22Rv1 (cell line): ENCODE measurements around the gene ATP6V1G1.

Experiments used
- H3K27ac ChIP-seq: fragments of 450-650 bp; 2 replicates; pipeline ENCODE4 v1.5.1; 2017
- CTCF ChIP-seq: fragments of 450-650 bp; IDR thresholded peaks from 2 replicates; pipeline ENCODE4 v1.5.1; 2017; ENCODE audit warnings: mild to moderate bottlenecking
- ZFX ChIP-seq: fragments of 450-650 bp; IDR thresholded peaks from 2 replicates; pipeline ENCODE4 v1.6.1; 2017; ENCODE audit warnings: antibody characterized with exemption, borderline replicate concordance

ATP6V1G1 gene

GRCh38 chr9:114606068-114606467, 18.5 kb downstream of the ATP6V1G1 start:
- no peak overlapping the region for H3K27ac ChIP-seq
- TF ChIP-seq CTCF (no peak), ZFX (no peak)

- H3K27ac ChIP-seq, result no peak overlapping the region
- TF ChIP-seq CTCF (no peak), ZFX (no peak)
Measured at GRCh38 chr9:114606597-114607207, 19.1 kb downstream of the ATP6V1G1 start.

GRCh38 chr9:114607671-114608524, 20.3 kb downstream of the ATP6V1G1 start:
- no peak for TF ChIP-seq CTCF
- TF ChIP-seq ZFX, result no peak
- H3K27ac ChIP-seq, result no peak overlapping the region

GRCh38 chr9:114608525-114608796, 20.9 kb downstream of the ATP6V1G1 start:
- TF ChIP-seq ZFX, result no peak
- no peak for TF ChIP-seq CTCF
- H3K27ac ChIP-seq, result no peak overlapping the region

GRCh38 chr9:114611516-114612271, 24.1 kb downstream of the ATP6V1G1 start:
- TF ChIP-seq ZFX (no peak), CTCF (no peak)
- H3K27ac ChIP-seq, result peak overlapping the region; percentile 69

GRCh38 chr9:114612272-114612923, 24.8 kb downstream of the ATP6V1G1 start:
- peak overlapping the region; percentile 69 for H3K27ac ChIP-seq
- TF ChIP-seq CTCF, result no peak
- no peak for TF ChIP-seq ZFX
